Loucy (cell line): ENCODE data around the gene NLRP10.

Experiments
- H2AFZ ChIP-seq: fragments of 200-600 bp; sonication (generic); 2 replicates; pipeline ENCODE4 v1.6.0; 2016; ENCODE audit warnings: antibody characterized with exemption, mild to moderate bottlenecking, low read length, moderate library complexity
- H3F3A ChIP-seq: fragments of 200-600 bp; 2 replicates; pipeline ENCODE4 v1.6.0; 2016; ENCODE audit warnings: antibody characterized with exemption, low read depth, mild to moderate bottlenecking
- H3K27me3 ChIP-seq: fragments of 200-600 bp; sonication (generic); 2 replicates; pipeline ENCODE4 v1.6.1; 2014; ENCODE audit warnings: low read length, mild to moderate bottlenecking; ENCODE audit not compliant: insufficient read depth, poor library complexity, severe bottlenecking
- H3K36me3 ChIP-seq: fragments of 200-600 bp; sonication (generic); 2 replicates; pipeline ENCODE4 v1.6.1; 2016; ENCODE audit warnings: low read length; ENCODE audit not compliant: insufficient read depth
- H3K4me1 ChIP-seq: fragments of 200-600 bp; sonication (generic); 2 replicates; pipeline ENCODE4 v1.5.1; 2014; ENCODE audit warnings: low read length, mild to moderate bottlenecking; ENCODE audit not compliant: insufficient read depth, poor library complexity, severe bottlenecking
- H3K4me2 ChIP-seq: fragments of 200-600 bp; sonication (generic); 2 replicates; pipeline ENCODE4 v1.6.0; 2014; ENCODE audit warnings: antibody characterized with exemption, low read length, low read depth, mild to moderate bottlenecking; ENCODE audit not compliant: poor library complexity, severe bottlenecking
- H3K4me3 ChIP-seq: fragments of 200-600 bp; sonication (generic); 2 replicates; pipeline ENCODE4 v1.5.1; 2014; ENCODE audit warnings: low read length, mild to moderate bottlenecking, mixed read lengths; ENCODE audit not compliant: poor library complexity, severe bottlenecking
- H3K79me2 ChIP-seq: fragments of 200-600 bp; sonication (generic); 2 replicates; pipeline ENCODE4 v1.6.1; 2014; ENCODE audit warnings: low read length; ENCODE audit not compliant: insufficient read depth
- H3K9ac ChIP-seq: fragments of 200-600 bp; sonication (generic); 2 replicates; pipeline ENCODE4 v1.6.0; 2014; ENCODE audit warnings: mild to moderate bottlenecking, low read depth, low read length, moderate library complexity; ENCODE audit not compliant: poor library complexity, severe bottlenecking
- H3K9me2 ChIP-seq: fragments of 200-600 bp; sonication (generic); replicated peaks from 2 replicates; pipeline ENCODE4 v1.6.1; 2016; ENCODE audit warnings: low read depth, low read length, mixed read lengths
- H3K9me3 ChIP-seq: fragments of 200-600 bp; sonication (generic); 2 replicates; pipeline ENCODE4 v1.6.1; 2014; ENCODE audit warnings: mild to moderate bottlenecking, antibody characterized with exemption, low read length, low read depth; ENCODE audit not compliant: insufficient read depth
- H4K20me1 ChIP-seq: fragments of 200-600 bp; sonication (generic); 2 replicates; pipeline ENCODE4 v1.6.0; 2014; ENCODE audit warnings: antibody characterized with exemption, low read length, mild to moderate bottlenecking; ENCODE audit not compliant: insufficient read depth, poor library complexity, severe bottlenecking
- EZH2phosphoT487 ChIP-seq: fragments of 200-600 bp; IDR thresholded peaks from 2 replicates; pipeline ENCODE4 v1.6.1; 2018; ENCODE audit warnings: antibody characterized with exemption, mild to moderate bottlenecking, moderate library complexity, borderline replicate concordance
- TF ChIP-seq, protein P1 (sequence below): fragments of 200-600 bp; sonication (generic); conservative IDR thresholded peaks from 2 replicates; pipeline ENCODE4 v1.5.1; 2014; ENCODE audit warnings: mild to moderate bottlenecking, antibody characterized with exemption, low read length

Gene NLRP10

GRCh38 chr11:8011371-8011770 is 46.1 kb upstream of the NLRP10 start:
- H3K36me3 ChIP-seq = no peaks in the 10 kb centered on the region
- no peak overlapping the region for H3K4me2 ChIP-seq
- no peaks in the 10 kb centered on the region for H3K9me3 ChIP-seq
- no peaks in the 10 kb centered on the region for H3F3A ChIP-seq
- no peak overlapping the region for H2AFZ ChIP-seq
- H3K9ac ChIP-seq = no peak overlapping the region
- H3K4me3 ChIP-seq = no peak overlapping the region
- no peaks in the 10 kb centered on the region for H3K9me2 ChIP-seq
- H4K20me1 ChIP-seq = no peaks in the 10 kb centered on the region
- no peaks in the 10 kb centered on the region for H3K79me2 ChIP-seq
- no peaks in the 10 kb centered on the region for H3K4me1 ChIP-seq
- no peaks in the 10 kb centered on the region for H3K27me3 ChIP-seq
- TF ChIP-seq, protein P1, sequence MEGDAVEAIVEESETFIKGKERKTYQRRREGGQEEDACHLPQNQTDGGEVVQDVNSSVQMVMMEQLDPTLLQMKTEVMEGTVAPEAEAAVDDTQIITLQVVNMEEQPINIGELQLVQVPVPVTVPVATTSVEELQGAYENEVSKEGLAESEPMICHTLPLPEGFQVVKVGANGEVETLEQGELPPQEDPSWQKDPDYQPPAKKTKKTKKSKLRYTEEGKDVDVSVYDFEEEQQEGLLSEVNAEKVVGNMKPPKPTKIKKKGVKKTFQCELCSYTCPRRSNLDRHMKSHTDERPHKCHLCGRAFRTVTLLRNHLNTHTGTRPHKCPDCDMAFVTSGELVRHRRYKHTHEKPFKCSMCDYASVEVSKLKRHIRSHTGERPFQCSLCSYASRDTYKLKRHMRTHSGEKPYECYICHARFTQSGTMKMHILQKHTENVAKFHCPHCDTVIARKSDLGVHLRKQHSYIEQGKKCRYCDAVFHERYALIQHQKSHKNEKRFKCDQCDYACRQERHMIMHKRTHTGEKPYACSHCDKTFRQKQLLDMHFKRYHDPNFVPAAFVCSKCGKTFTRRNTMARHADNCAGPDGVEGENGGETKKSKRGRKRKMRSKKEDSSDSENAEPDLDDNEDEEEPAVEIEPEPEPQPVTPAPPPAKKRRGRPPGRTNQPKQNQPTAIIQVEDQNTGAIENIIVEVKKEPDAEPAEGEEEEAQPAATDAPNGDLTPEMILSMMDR = no peak
- no peak for TF ChIP-seq EZH2phosphoT487

- Histone ChIP-seq H3K4me1 (no peaks in the 10 kb centered on the region), H3K27me3 (no peaks in the 10 kb centered on the region), H3K79me2 (no peaks in the 10 kb centered on the region), H3K36me3 (no peaks in the 10 kb centered on the region), H4K20me1 (no peaks in the 10 kb centered on the region), H3K4me2 (no peak overlapping the region), H3K4me3 (no peak overlapping the region), H3K9ac (no peak overlapping the region), H3K9me2 (no peaks in the 10 kb centered on the region), H2AFZ (no peak overlapping the region), H3F3A (no peaks in the 10 kb centered on the region), H3K9me3 (no peaks in the 10 kb centered on the region)
- no peak for TF ChIP-seq EZH2phosphoT487
- TF ChIP-seq, protein P1 = no peak
Measured at GRCh38 chr11:8009856-8010255, 44.6 kb upstream of the NLRP10 start.

DNA sequence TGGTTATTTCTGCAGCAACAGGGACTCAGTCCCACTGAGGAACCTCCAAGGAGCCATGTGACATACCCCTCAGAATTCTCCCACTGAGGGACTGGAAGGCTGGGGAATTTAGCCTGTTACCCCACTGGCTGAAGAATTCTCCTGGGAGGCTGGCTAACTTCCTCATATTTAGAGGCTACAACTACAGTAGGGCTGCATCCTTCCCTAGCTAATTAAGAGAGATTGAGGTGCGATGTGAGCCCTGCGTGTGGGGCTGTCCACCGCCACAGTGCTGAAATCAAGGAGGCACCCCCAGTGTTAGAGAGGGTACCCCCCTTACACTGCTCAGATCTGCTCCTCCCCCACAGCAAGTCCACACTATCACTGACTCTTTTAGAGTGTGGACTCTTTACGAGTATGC is 43.0 kb upstream of the NLRP10 start:
- H3K4me3 ChIP-seq = no peak overlapping the region
- no peaks in the 10 kb centered on the region for H3F3A ChIP-seq
- no peaks in the 10 kb centered on the region for H4K20me1 ChIP-seq
- H2AFZ ChIP-seq = no peak overlapping the region
- H3K9me3 ChIP-seq = no peaks in the 10 kb centered on the region
- no peaks in the 10 kb centered on the region for H3K9me2 ChIP-seq
- H3K79me2 ChIP-seq = no peaks in the 10 kb centered on the region
- no peaks in the 10 kb centered on the region for H3K4me1 ChIP-seq
- H3K36me3 ChIP-seq = no peaks in the 10 kb centered on the region
- no peak overlapping the region for H3K9ac ChIP-seq
- H3K27me3 ChIP-seq = no peaks in the 10 kb centered on the region
- TF ChIP-seq EZH2phosphoT487 = no peak
- TF ChIP-seq, protein P1 = no peak
- H3K4me2 ChIP-seq = no peak overlapping the region
